Endodermal cell (in vitro differentiated cells): ENCODE measurements around the gene SMCO4. TPM values are rescaled to one million over a fixed set of nuclear protein-coding genes. Genes with fewer than 3 reads are reported as not detected.
A peak's percentile ranks its signal among the peaks of the same experiment; 100 is the strongest.

Experiments used
- DNase-seq: peaks from one replicate; pipeline ENCODE4 v3.0.0-alpha.2; 2017
- H3K27ac ChIP-seq: 2 replicates; pipeline ENCODE4 v1.5.1; 2013; ENCODE audit warnings: mild to moderate bottlenecking, low read depth, low read length, moderate library complexity
- H3K27me3 ChIP-seq: 2 replicates; pipeline ENCODE4 v1.6.1; 2013; ENCODE audit warnings: mild to moderate bottlenecking, low read length, moderate library complexity; ENCODE audit not compliant: insufficient read depth, control insufficient read depth, poor library complexity, severe bottlenecking
- H3K36me3 ChIP-seq: 2 replicates; pipeline ENCODE4 v1.7.0; 2013; ENCODE audit warnings: mild to moderate bottlenecking, low read length, moderate library complexity; ENCODE audit not compliant: control insufficient read depth, insufficient read depth
- H3K4me1 ChIP-seq: one replicate; pipeline ENCODE4 v1.7.0; 2013; ENCODE audit warnings: low read length; ENCODE audit not compliant: control insufficient read depth, insufficient read depth
- H3K4me3 ChIP-seq: 2 replicates; pipeline ENCODE4 v1.5.1; 2013; ENCODE audit warnings: mild to moderate bottlenecking, low read length, moderate library complexity
- H3K9ac ChIP-seq: 2 replicates; pipeline ENCODE4 v1.6.1; 2013; ENCODE audit warnings: mild to moderate bottlenecking, low read length, moderate library complexity; ENCODE audit not compliant: poor library complexity, severe bottlenecking; ENCODE audit errors: extremely low read depth
- H3K9me3 ChIP-seq: 2 replicates; pipeline ENCODE4 v1.6.1; 2013; ENCODE audit warnings: mild to moderate bottlenecking, low read length, moderate library complexity; ENCODE audit not compliant: control insufficient read depth
- H3K27ac Mint-ChIP-seq: 2 replicates; pipeline ENCODE4 v1.8.0; 2020; ENCODE audit warnings: mixed read lengths
- H3K27me3 Mint-ChIP-seq: 2 replicates; pipeline ENCODE4 v1.8.0; 2021; ENCODE audit warnings: mild to moderate bottlenecking, mixed read lengths; ENCODE audit not compliant: insufficient read depth
- H3K36me3 Mint-ChIP-seq: 2 replicates; pipeline ENCODE4 v1.8.0; 2020; ENCODE audit warnings: low read depth, mixed read lengths
- H3K4me1 Mint-ChIP-seq: 2 replicates; pipeline ENCODE4 v1.8.0; 2020; ENCODE audit warnings: mixed read lengths
- H3K4me3 Mint-ChIP-seq: 2 replicates; pipeline ENCODE4 v1.8.0; 2020; ENCODE audit warnings: mild to moderate bottlenecking, moderate library complexity, mixed read lengths
- H3K9me3 Mint-ChIP-seq: 2 replicates; pipeline ENCODE4 v1.8.0; 2020; ENCODE audit warnings: mild to moderate bottlenecking, mixed read lengths
- CTCF ChIP-seq: fragments of 200-600 bp; sonication (generic); conservative IDR thresholded peaks from 2 replicates; pipeline ENCODE4 v1.5.0; 2021; ENCODE audit warnings: antibody characterized with exemption, mild to moderate bottlenecking
- WGBS, 2 experiments: methylation state at CpG; one replicate each; pipeline versions ENCODE4 v1.1.5 to v1.1.7; 2013; ENCODE audit warnings: missing lambda C conversion rate in 2 of 2, mixed read lengths in 1 of 2; ENCODE audit not compliant: insufficient coverage in 1 of 2, insufficient read length in 1 of 2; 5-methylcytosine and 5-hydroxymethylcytosine counted together
- total RNA-seq, 2 donors: library from RNA; stranded (reverse); fragmentation: NEBNext Ultra II Directional in 1 of 2; extraction: Animal tissue kit (Norgen Biotek cat#: 25700) in 1 of 2; gene quantifications; 2 replicates in 1 of 2; 3 replicates in 1 of 2; pipeline ENCODE4 v1.2.1, GENCODE V29; 2021

Gene SMCO4
- total RNA-seq, 2 donors from 2014 or later: 27.3 to 47.7 TPM

GRCh38 chr11:93501856-93502255 lies 41.3 kb downstream of the SMCO4 start:
- Histone ChIP-seq H3K27me3 (no peaks in the 10 kb centered on the region), H3K36me3 (no peaks in the 10 kb centered on the region), H3K9ac (no peak overlapping the region), H3K9me3 (peaks cover 12% of the 10 kb centered on the region), H3K4me3 (no peak overlapping the region), H3K4me1 (peaks cover 10% of the 10 kb centered on the region), H3K27ac (no peak overlapping the region)
- Mint-ChIP-seq H3K36me3 (peaks cover 18% of the 10 kb centered on the region), H3K27ac (no peak overlapping the region), H3K4me3 (no peak overlapping the region), H3K9me3 (peaks cover 5% of the 10 kb centered on the region), H3K4me1 (peaks cover 24% of the 10 kb centered on the region), H3K27me3 (no peaks in the 10 kb centered on the region)
- DNase-seq: no peak
- WGBS, 2 experiments: 95% methylated on average over 2 of the region's 2 CpGs; no CpG with 5 or more reads in 1 of the 2 experiments
- TF ChIP-seq CTCF: no peak

GRCh38 chr11:93500759-93501158 lies 42.4 kb downstream of the SMCO4 start:
- Histone ChIP-seq H3K27me3 (no peaks in the 10 kb centered on the region), H3K9ac (no peak overlapping the region), H3K27ac (no peak overlapping the region), H3K9me3 (peaks cover 12% of the 10 kb centered on the region), H3K4me3 (no peak overlapping the region), H3K36me3 (no peaks in the 10 kb centered on the region), H3K4me1 (peaks cover 10% of the 10 kb centered on the region)
- H3K36me3 Mint-ChIP-seq: peaks cover 21% of the 10 kb centered on the region
- no peak for DNase-seq
- H3K27me3 Mint-ChIP-seq: no peaks in the 10 kb centered on the region
- 90 to 98% methylated on average over 4 to 5 of the region's 5 CpGs for WGBS, 2 experiments
- no peak overlapping the region for H3K27ac Mint-ChIP-seq
- H3K4me3 Mint-ChIP-seq: no peak overlapping the region
- peaks cover 5% of the 10 kb centered on the region for H3K9me3 Mint-ChIP-seq
- peaks cover 24% of the 10 kb centered on the region for H3K4me1 Mint-ChIP-seq
- TF ChIP-seq CTCF: no peak

- WGBS, 2 experiments: 59 to 75% methylated on average over 7 to 9 of the region's 9 CpGs
- Histone ChIP-seq H3K9ac (no peak overlapping the region), H3K4me3 (no peak overlapping the region), H3K4me1 (peaks cover 10% of the 10 kb centered on the region), H3K27me3 (no peaks in the 10 kb centered on the region), H3K27ac (no peak overlapping the region), H3K9me3 (peaks cover 10% of the 10 kb centered on the region), H3K36me3 (no peaks in the 10 kb centered on the region)
- no peak for TF ChIP-seq CTCF
- peaks cover 24% of the 10 kb centered on the region for H3K4me1 Mint-ChIP-seq
- peaks cover 16% of the 10 kb centered on the region for H3K36me3 Mint-ChIP-seq
- H3K4me3 Mint-ChIP-seq: no peak overlapping the region
- H3K27me3 Mint-ChIP-seq: no peaks in the 10 kb centered on the region
- H3K9me3 Mint-ChIP-seq: peaks cover 5% of the 10 kb centered on the region
- H3K27ac Mint-ChIP-seq: peak overlapping the region; percentile 14
- peak; percentile 78 for DNase-seq
Measured at GRCh38 chr11:93498641-93499040, 44.5 kb downstream of the SMCO4 start.
